Astrocyte (in vitro differentiated cells and primary cell): ENCODE data around the gene ZNF385D. TPM values are rescaled to one million over a fixed set of nuclear protein-coding genes. Genes with fewer than 3 reads are reported as not detected.

ENCODE experiments used
- DNase-seq: peaks from one replicate; pipeline ENCODE4 v3.0.0-alpha.2; 2010; ENCODE audit warnings: low read depth
- FAIRE-seq: peaks from 2 replicates; lab custom pipeline; 2011; peaks lifted over from hg19 to GRCh38; lab: Jason Lieb, UNC
- H2AFZ ChIP-seq: 2 replicates; pipeline ENCODE4 v1.6.0; 2012; ENCODE audit warnings: low read depth, low read length, inconsistent platforms
- H3K27ac ChIP-seq: 2 replicates; pipeline ENCODE4 v1.5.1; 2011; ENCODE audit warnings: low read depth, low read length, inconsistent platforms
- H3K27me3 ChIP-seq: 2 replicates; pipeline ENCODE4 v1.6.0; 2011; ENCODE audit warnings: low read length, inconsistent platforms; ENCODE audit not compliant: insufficient read depth
- H3K36me3 ChIP-seq: 2 replicates; pipeline ENCODE4 v1.5.1; 2011; ENCODE audit warnings: low read length, inconsistent platforms; ENCODE audit not compliant: insufficient read depth
- H3K4me1 ChIP-seq: 2 replicates; pipeline ENCODE4 v1.5.1; 2011; ENCODE audit warnings: low read length, inconsistent platforms; ENCODE audit not compliant: insufficient read depth
- H3K4me2 ChIP-seq: 2 replicates; pipeline ENCODE4 v1.6.0; 2012; ENCODE audit warnings: low read length, inconsistent platforms
- H3K4me3 ChIP-seq: 2 replicates; pipeline ENCODE4 v1.5.1; 2011; ENCODE audit warnings: low read depth, mild to moderate bottlenecking, low read length, inconsistent platforms; ENCODE audit not compliant: insufficient read depth
- H3K79me2 ChIP-seq: 2 replicates; pipeline ENCODE4 v1.6.0; 2012; ENCODE audit warnings: mild to moderate bottlenecking, low read length, inconsistent platforms; ENCODE audit not compliant: insufficient read depth
- H3K9ac ChIP-seq: 2 replicates; pipeline ENCODE4 v1.6.0; 2012; ENCODE audit warnings: mild to moderate bottlenecking, low read length, inconsistent platforms
- H3K9me3 ChIP-seq: 2 replicates; pipeline ENCODE4 v1.5.1; 2012; ENCODE audit warnings: low read depth, mild to moderate bottlenecking, low read length, inconsistent platforms; ENCODE audit not compliant: insufficient read depth
- H4K20me1 ChIP-seq: 2 replicates; pipeline ENCODE4 v1.6.0; 2012; ENCODE audit warnings: low read length, inconsistent platforms; ENCODE audit not compliant: insufficient read depth
- H3K27ac Mint-ChIP-seq: one replicate; pipeline ENCODE4 v1.8.0; 2021; ENCODE audit warnings: mild to moderate bottlenecking, mixed read lengths; ENCODE audit not compliant: unreplicated experiment
- H3K27me3 Mint-ChIP-seq: one replicate; pipeline ENCODE4 v1.8.0; 2021; ENCODE audit warnings: low read depth, mixed read lengths; ENCODE audit not compliant: unreplicated experiment
- H3K36me3 Mint-ChIP-seq: one replicate; pipeline ENCODE4 v1.8.0; 2021; ENCODE audit warnings: low read depth, mixed read lengths; ENCODE audit not compliant: unreplicated experiment
- H3K4me1 Mint-ChIP-seq: one replicate; pipeline ENCODE4 v1.8.0; 2021; ENCODE audit warnings: low read depth, mixed read lengths; ENCODE audit not compliant: unreplicated experiment
- H3K4me3 Mint-ChIP-seq: one replicate; pipeline ENCODE4 v1.8.0; 2021; ENCODE audit warnings: mild to moderate bottlenecking, moderate library complexity, mixed read lengths; ENCODE audit not compliant: unreplicated experiment
- H3K9me3 Mint-ChIP-seq: one replicate; pipeline ENCODE4 v1.8.0; 2021; ENCODE audit warnings: mild to moderate bottlenecking, mixed read lengths; ENCODE audit not compliant: unreplicated experiment
- EZH2 ChIP-seq: IDR thresholded peaks from 2 replicates; pipeline ENCODE4 v1.6.1; 2012; ENCODE audit warnings: mild to moderate bottlenecking, low read length, inconsistent platforms; ENCODE audit not compliant: insufficient read depth
- total RNA-seq: library from RNA; stranded (reverse); gene quantifications from 2 replicates; pipeline ENCODE4 v1.2.1, GENCODE V29; 2021
- TF ChIP-seq, protein P1 (sequence below): IDR thresholded peaks from 2 replicates; pipeline ENCODE4 v1.5.1; 2011; ENCODE audit warnings: low read depth, mild to moderate bottlenecking, inconsistent platforms, low read length, moderate library complexity; ENCODE audit not compliant: insufficient read depth

The ZNF385D gene
- total RNA-seq, 1 donor from 2014 or later, result 7.8 TPM

DNA sequence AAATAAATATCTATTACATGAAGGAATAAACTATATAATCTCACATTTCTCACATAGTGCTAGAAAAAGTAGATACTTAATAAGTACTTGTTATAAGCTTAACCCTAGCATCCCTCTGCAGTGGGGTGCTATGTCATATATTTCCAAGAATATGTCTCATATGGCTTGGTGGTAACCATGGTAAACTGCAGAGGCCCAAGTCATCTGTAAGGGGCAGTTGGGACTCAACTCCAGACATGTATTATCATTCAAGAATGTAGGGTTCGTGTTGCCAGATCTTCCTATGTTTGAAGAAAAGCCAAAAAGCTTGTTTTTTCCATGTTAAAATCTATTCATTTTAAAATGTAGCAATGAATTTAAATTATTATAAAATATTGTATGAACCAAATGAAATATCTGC lies 46.2 kb downstream of the ZNF385D start:
- Mint-ChIP-seq H3K27me3 (no peaks in the 10 kb centered on the region), H3K9me3 (no peaks in the 10 kb centered on the region), H3K4me3 (no peak overlapping the region), H3K27ac (no peak overlapping the region), H3K4me1 (peaks cover 10% of the 10 kb centered on the region), H3K36me3 (no peaks in the 10 kb centered on the region)
- DNase-seq (no peak), FAIRE-seq (no peak)
- Histone ChIP-seq H3K9ac (no peak overlapping the region), H3K27me3 (no peaks in the 10 kb centered on the region), H3K4me2 (no peak overlapping the region), H3K9me3 (no peaks in the 10 kb centered on the region), H3K79me2 (no peaks in the 10 kb centered on the region), H2AFZ (no peak overlapping the region), H3K36me3 (no peaks in the 10 kb centered on the region), H3K4me1 (no peaks in the 10 kb centered on the region), H3K4me3 (no peak overlapping the region), H4K20me1 (no peaks in the 10 kb centered on the region), H3K27ac (no peak overlapping the region)
- no peak for TF ChIP-seq EZH2
- TF ChIP-seq, protein P1, sequence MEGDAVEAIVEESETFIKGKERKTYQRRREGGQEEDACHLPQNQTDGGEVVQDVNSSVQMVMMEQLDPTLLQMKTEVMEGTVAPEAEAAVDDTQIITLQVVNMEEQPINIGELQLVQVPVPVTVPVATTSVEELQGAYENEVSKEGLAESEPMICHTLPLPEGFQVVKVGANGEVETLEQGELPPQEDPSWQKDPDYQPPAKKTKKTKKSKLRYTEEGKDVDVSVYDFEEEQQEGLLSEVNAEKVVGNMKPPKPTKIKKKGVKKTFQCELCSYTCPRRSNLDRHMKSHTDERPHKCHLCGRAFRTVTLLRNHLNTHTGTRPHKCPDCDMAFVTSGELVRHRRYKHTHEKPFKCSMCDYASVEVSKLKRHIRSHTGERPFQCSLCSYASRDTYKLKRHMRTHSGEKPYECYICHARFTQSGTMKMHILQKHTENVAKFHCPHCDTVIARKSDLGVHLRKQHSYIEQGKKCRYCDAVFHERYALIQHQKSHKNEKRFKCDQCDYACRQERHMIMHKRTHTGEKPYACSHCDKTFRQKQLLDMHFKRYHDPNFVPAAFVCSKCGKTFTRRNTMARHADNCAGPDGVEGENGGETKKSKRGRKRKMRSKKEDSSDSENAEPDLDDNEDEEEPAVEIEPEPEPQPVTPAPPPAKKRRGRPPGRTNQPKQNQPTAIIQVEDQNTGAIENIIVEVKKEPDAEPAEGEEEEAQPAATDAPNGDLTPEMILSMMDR, result no peak

DNA sequence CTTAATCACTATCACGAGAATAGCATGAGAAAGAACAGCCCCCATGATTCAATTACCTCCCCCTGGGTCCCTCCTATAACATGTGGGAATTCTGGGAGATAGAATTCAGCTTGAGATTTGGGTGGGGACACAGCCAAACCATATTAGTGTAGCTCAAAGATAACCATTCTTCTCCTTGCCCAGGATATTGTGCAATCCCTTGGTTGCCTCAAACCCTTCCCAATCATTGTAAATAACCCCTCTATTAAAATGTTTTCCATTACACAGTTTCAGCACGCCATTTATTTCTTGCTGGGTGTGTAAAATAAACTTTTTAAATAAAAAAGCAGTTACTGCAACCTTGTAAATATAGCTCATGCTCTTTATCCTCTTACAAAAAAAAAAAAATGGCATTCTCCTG lies 47.7 kb downstream of the ZNF385D start:
- Mint-ChIP-seq H3K4me1 (peaks cover 10% of the 10 kb centered on the region), H3K27me3 (no peaks in the 10 kb centered on the region), H3K36me3 (no peaks in the 10 kb centered on the region), H3K4me3 (no peak overlapping the region), H3K9me3 (no peaks in the 10 kb centered on the region), H3K27ac (no peak overlapping the region)
- Histone ChIP-seq H3K36me3 (no peaks in the 10 kb centered on the region), H2AFZ (no peak overlapping the region), H3K4me2 (no peak overlapping the region), H3K27ac (no peak overlapping the region), H3K79me2 (no peaks in the 10 kb centered on the region), H3K9ac (no peak overlapping the region), H3K4me3 (no peak overlapping the region), H3K4me1 (no peaks in the 10 kb centered on the region), H4K20me1 (no peaks in the 10 kb centered on the region), H3K9me3 (no peaks in the 10 kb centered on the region), H3K27me3 (no peaks in the 10 kb centered on the region)
- TF ChIP-seq EZH2, result no peak
- TF ChIP-seq, protein P1, result no peak
- no peak for FAIRE-seq
- DNase-seq, result no peak

DNA sequence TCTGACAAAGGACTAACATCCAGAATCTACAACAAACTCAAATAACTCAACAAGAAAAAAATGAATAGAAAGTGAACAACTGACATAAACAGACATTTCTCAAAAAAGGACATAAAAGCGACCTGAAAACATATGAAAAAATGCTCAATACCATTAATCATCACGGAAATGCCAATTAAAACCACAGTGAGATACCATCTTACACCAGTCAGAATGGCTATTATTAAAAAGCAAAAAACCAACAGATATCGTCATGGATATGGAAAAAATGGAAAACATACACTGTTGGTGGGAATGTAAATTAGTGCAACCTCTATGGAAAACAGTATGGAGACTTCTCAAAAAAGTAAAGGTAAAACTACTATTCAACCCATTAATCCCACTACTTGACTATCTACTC lies 53.3 kb downstream of the ZNF385D start:
- DNase-seq, result no peak
- H3K36me3 ChIP-seq, result no peaks in the 10 kb centered on the region
- H3K36me3 Mint-ChIP-seq, result no peaks in the 10 kb centered on the region

More for the DNA sequence above, 53.3 kb downstream of the ZNF385D start:
- Histone ChIP-seq H3K27me3 (no peaks in the 10 kb centered on the region), H2AFZ (no peak overlapping the region), H3K9ac (no peak overlapping the region), H3K4me3 (no peak overlapping the region), H3K4me1 (no peaks in the 10 kb centered on the region), H3K4me2 (no peak overlapping the region), H3K27ac (no peak overlapping the region), H3K9me3 (no peaks in the 10 kb centered on the region), H4K20me1 (no peaks in the 10 kb centered on the region), H3K79me2 (no peaks in the 10 kb centered on the region)
- no peak for FAIRE-seq
- no peak for TF ChIP-seq EZH2
- TF ChIP-seq, protein P1, result no peak
- H3K4me3 Mint-ChIP-seq, result no peak overlapping the region
- no peaks in the 10 kb centered on the region for H3K9me3 Mint-ChIP-seq
- no peak overlapping the region for H3K27ac Mint-ChIP-seq
- H3K4me1 Mint-ChIP-seq, result no peaks in the 10 kb centered on the region
- no peaks in the 10 kb centered on the region for H3K27me3 Mint-ChIP-seq
